ENCODE results near the gene TWF2.
A peak's percentile ranks its signal among the peaks of the same experiment; 100 is the strongest.

TWF2 gene

DNA sequence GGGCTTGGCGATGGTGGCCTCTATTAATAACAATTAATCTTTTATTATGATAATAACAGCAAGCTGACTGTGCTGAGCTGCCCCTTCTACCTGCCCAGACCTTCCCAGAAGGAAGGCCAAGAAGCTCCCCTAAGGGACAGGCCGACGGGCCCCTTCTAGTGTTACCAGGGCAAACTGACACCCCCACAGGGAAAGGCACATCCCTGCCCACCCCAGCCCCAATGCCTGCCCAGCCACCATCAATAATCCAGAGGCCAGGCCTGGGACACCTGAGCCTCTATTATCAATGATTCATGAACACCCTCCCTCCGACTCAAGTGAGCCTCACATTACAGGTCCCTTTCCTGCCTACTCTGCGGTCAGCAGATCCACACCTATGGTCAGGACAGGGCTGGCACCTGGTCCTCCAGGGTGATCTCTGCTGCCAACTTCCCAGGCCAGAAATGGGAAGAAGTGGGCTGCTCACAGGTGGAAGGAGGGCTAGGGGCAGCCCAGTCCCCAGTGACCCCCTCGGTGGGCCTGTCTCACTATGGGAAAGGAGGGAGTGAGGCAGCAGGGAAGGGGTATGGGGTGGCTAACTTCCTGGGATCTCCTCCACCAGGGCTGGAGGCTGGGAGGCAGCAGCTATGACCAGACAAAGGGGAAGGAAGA is 1.8 kb downstream of the TWF2 start:
- TF ChIP-seq, protein P1, sequence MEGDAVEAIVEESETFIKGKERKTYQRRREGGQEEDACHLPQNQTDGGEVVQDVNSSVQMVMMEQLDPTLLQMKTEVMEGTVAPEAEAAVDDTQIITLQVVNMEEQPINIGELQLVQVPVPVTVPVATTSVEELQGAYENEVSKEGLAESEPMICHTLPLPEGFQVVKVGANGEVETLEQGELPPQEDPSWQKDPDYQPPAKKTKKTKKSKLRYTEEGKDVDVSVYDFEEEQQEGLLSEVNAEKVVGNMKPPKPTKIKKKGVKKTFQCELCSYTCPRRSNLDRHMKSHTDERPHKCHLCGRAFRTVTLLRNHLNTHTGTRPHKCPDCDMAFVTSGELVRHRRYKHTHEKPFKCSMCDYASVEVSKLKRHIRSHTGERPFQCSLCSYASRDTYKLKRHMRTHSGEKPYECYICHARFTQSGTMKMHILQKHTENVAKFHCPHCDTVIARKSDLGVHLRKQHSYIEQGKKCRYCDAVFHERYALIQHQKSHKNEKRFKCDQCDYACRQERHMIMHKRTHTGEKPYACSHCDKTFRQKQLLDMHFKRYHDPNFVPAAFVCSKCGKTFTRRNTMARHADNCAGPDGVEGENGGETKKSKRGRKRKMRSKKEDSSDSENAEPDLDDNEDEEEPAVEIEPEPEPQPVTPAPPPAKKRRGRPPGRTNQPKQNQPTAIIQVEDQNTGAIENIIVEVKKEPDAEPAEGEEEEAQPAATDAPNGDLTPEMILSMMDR (IDR thresholded peaks at IDR 0.05): no peak
- TF ChIP-seq ZFX (IDR thresholded peaks at IDR 0.05; ENCODE audit: borderline replicate concordance): no peak
- peak overlapping the region; percentile 79 for H3K27ac ChIP-seq

DNA sequence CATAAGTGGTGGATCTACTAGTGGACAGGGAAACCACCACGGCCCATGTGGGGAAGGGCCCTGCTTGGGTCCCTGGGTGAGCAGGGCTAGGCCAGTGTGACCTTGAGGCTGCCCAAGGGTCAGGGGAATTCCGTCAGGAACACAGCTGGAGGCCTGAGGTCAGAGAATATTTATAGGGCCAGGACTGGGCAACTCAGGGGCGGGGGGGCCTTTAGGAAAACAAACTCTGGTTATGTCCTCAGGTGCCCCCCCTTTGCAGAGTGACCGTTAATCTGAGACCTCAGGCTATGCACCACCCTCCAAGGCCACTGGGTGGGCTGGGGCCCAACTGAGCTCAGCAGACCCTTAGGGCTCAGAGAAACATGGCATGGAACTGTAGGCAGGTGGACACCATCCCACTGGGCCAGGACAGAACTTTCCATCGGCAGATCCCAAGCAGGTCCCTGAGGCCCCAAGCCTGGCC is 2.5 kb downstream of the TWF2 start:
- TF ChIP-seq, protein P1 (IDR thresholded peaks at IDR 0.05): no peak
- TF ChIP-seq ZFX (IDR thresholded peaks at IDR 0.05; ENCODE audit: borderline replicate concordance): no peak

DNA sequence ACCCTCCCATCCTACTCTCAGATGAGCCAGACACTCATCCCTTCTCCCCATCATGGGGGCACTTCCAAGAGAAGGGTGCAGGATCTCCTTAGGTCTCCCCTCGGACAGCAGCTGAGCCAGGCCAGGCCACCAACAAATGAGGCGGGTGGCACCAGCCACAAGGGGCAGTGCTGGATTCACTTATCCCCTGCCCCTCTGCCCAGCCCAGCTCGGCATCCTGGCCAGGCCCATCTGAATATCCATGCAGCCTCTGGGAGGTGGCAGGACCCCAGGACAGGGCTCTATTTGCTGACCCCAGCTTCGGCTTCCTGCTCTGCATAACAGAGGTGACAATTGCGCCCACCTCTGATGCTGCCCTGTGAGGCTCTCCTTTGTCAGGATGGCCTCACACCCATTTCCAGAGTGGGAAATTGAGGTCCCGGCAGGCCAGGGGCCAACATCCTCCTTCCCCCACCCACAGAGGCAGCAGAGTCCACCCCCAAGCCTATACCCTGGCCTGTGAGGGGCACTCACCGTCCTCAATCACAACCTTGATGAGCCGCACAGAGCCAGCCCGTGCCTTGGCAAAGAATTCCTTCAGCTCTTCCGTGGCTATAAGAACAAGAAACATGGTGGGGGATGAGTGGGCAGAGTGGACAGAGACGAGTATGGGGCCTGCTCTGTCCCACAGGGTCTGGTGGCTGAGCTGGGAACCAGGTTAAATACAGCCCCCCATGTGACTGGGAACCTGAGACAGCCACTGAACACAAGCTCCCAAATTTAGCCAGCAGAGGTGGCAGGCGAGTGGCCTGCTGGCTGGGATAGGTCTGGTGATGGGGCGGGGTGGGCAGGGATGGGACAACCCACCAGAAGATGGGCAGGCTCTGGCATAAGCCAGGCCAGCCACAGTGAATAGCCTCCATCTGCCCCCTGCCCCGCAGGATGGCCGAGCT is 4.2 kb downstream of the TWF2 start:
- H3K27ac ChIP-seq: no peak overlapping the region
- TF ChIP-seq, protein P1 (IDR thresholded peaks at IDR 0.05): peak; percentile 20; the same call in 1 of the 2 replicates
- TF ChIP-seq ZFX (IDR thresholded peaks at IDR 0.05; ENCODE audit: borderline replicate concordance): no peak

More for the DNA sequence above, 2.5 kb downstream of the TWF2 start:
- H3K27ac ChIP-seq: no peak overlapping the region

DNA sequence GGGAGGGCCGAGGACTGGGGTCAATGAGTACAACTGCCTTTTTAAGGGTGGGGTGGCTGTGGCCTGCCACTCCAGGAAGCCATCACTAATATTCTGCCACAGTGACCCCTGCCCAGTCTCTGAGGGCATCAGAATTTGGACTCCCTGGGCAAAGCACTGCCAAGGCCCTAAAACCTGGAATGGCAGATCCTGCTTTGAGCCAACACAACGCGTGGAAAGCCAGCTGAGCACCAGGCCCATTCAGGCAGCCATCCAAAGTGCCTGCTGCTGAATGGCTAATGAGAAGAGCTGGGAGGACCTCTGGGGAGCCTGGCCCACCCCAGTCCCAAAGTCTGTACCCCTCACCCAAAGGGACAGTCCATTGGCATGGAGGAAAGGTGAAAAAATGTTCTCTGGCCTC is 5.0 kb downstream of the TWF2 start:
- TF ChIP-seq ZFX (IDR thresholded peaks at IDR 0.05; ENCODE audit: borderline replicate concordance): no peak
- TF ChIP-seq, protein P1 (IDR thresholded peaks at IDR 0.05): no peak
- no peak overlapping the region for H3K27ac ChIP-seq

GRCh38 chr3:52233108-52233591 is 5.8 kb downstream of the TWF2 start:
- no peak overlapping the region for H3K27ac ChIP-seq
- no peak for TF ChIP-seq ZFX (IDR thresholded peaks at IDR 0.05; ENCODE audit: borderline replicate concordance)
- TF ChIP-seq, protein P1 (IDR thresholded peaks at IDR 0.05): peak; percentile 13

DNA sequence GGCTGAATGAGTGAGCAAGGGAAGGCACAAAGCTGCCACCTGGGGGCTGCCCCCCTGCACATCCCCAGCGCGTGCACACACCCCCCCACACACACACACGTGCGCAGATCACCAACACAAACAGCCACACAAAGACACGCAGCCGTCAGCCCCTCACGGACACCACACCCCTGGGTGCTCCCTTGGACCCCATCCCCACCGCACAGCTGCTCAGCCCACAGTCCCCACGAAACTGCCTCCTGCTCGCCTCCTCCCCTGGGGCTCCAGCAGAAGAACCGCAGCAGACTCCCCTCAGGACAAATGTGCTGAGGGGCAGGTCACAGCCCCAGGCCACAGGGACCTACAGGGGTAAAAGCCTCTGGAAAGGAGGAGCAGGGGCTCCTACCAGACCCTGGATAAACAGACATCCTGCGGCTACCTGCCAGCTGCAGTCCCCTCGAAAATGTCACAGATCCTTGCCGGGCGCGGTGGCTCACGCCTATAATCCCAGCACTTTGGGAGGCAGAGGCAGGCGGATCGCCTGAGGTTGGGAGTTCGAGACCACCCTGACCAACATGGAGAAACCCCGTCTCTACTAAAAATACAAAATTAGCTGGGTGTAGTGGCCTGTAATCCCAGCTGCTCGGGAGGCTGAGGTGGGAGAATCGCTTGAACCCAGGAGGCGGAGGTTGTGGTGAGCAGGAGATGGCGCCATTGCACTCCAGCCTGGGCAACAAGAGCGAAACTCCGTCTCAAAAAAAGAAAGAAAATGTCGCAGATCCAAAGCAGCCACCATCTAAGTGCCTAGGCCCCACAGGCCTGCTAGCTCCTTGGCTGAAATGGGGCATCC is 6.5 kb downstream of the TWF2 start:
- TF ChIP-seq, protein P1 (IDR thresholded peaks at IDR 0.05): peak; percentile 57
- TF ChIP-seq ZFX (IDR thresholded peaks at IDR 0.05; ENCODE audit: borderline replicate concordance): no peak
- H3K27ac ChIP-seq: no peak overlapping the region
